DOHH2 (cell line): ENCODE measurements around the gene BABAM2.

ENCODE experiments used
- CTCF ChIP-seq: fragments of 200-600 bp; sonication (generic); IDR thresholded peaks from one replicate; pipeline ENCODE4 v1.5.1; 2014; ENCODE audit warnings: antibody characterized with exemption, mild to moderate bottlenecking, low read depth, low read length; ENCODE audit not compliant: poor library complexity, severe bottlenecking
- EZH2phosphoT487 ChIP-seq: fragments of 200-600 bp; sonication (generic); IDR thresholded peaks from 2 replicates; pipeline ENCODE4 v1.6.1; 2017; ENCODE audit warnings: borderline replicate concordance, mild to moderate bottlenecking, antibody characterized with exemption, low read length, moderate library complexity, mixed read lengths

- TF ChIP-seq CTCF (no peak), EZH2phosphoT487 (no peak)
Measured at GRCh38 chr2:27931361-27931950, 40.9 kb downstream of the BABAM2 start.
